GM23338 (cell line): Measurements from ENCODE around the gene TCF7L1. TPM values are rescaled to one million over a fixed set of nuclear protein-coding genes. Genes with fewer than 3 reads are reported as not detected.

ENCODE experiments used
- ATAC-seq: fragments of 200-7000 bp; cut with Tn5 transposase; 3 replicates; pipeline ENCODE4 v1.9.1; 2020
- DNase-seq: peaks from one replicate; pipeline ENCODE4 v3.0.0-alpha.2; 2015; ENCODE audit warnings: low spot score
- H2AFZ ChIP-seq: fragments of 200-600 bp; sonication (generic); 2 replicates; pipeline ENCODE4 v1.8.0; 2016; ENCODE audit warnings: antibody characterized with exemption, mild to moderate bottlenecking, moderate library complexity
- H3F3A ChIP-seq: fragments of 200-600 bp; sonication (generic); replicated peaks from 2 replicates; pipeline ENCODE4 v1.8.0; 2017; ENCODE audit warnings: antibody characterized with exemption, mixed run types, low read depth
- H3K27ac ChIP-seq: fragments of 200-600 bp; sonication (generic); 2 replicates; pipeline ENCODE4 v1.6.1; 2016; ENCODE audit warnings: low read depth
- H3K27me3 ChIP-seq: fragments of 200-600 bp; sonication (generic); 2 replicates; pipeline ENCODE4 v1.8.0; 2016; ENCODE audit warnings: mild to moderate bottlenecking, mixed run types, moderate library complexity; ENCODE audit not compliant: insufficient read depth
- H3K36me3 ChIP-seq: fragments of 200-600 bp; sonication (generic); 2 replicates; pipeline ENCODE4 v1.8.0; 2016; ENCODE audit warnings: mild to moderate bottlenecking; ENCODE audit not compliant: insufficient read depth
- H3K4me1 ChIP-seq: fragments of 200-600 bp; sonication (generic); 2 replicates; pipeline ENCODE4 v1.8.0; 2016; ENCODE audit warnings: mild to moderate bottlenecking, moderate library complexity; ENCODE audit not compliant: insufficient read depth
- H3K4me2 ChIP-seq: fragments of 200-600 bp; sonication (generic); 2 replicates; pipeline ENCODE4 v1.7.1; 2017; ENCODE audit warnings: mixed run types
- H3K4me3 ChIP-seq: fragments of 200-600 bp; sonication (generic); 2 replicates; pipeline ENCODE4 v1.6.1; 2016; ENCODE audit warnings: mixed run types
- H3K79me2 ChIP-seq: fragments of 200-600 bp; sonication (generic); replicated peaks from 2 replicates; pipeline ENCODE4 v1.8.0; 2017; ENCODE audit warnings: mild to moderate bottlenecking; ENCODE audit not compliant: insufficient read depth
- H3K9me2 ChIP-seq: fragments of 200-600 bp; sonication (generic); 2 replicates; pipeline ENCODE4 v1.8.0; 2017; ENCODE audit not compliant: insufficient read depth
- H4K20me1 ChIP-seq: fragments of 200-600 bp; sonication (generic); replicated peaks from 2 replicates; pipeline ENCODE4 v1.8.0; 2017; ENCODE audit warnings: mild to moderate bottlenecking; ENCODE audit not compliant: insufficient read depth
- H3K27ac Mint-ChIP-seq: 2 replicates; pipeline ENCODE4 v1.8.0; 2020; ENCODE audit warnings: inconsistent platforms, mild to moderate bottlenecking, moderate library complexity, mixed read lengths
- H3K27me3 Mint-ChIP-seq: 3 replicates; pipeline ENCODE4 v1.8.0; 2022; ENCODE audit warnings: low read depth, mild to moderate bottlenecking, moderate library complexity, mixed read lengths, inconsistent platforms; ENCODE audit not compliant: insufficient read depth, poor library complexity
- H3K36me3 Mint-ChIP-seq: 3 replicates; pipeline ENCODE4 v1.8.0; 2021; ENCODE audit warnings: low read depth, mild to moderate bottlenecking, inconsistent platforms, moderate library complexity, mixed read lengths
- H3K4me1 Mint-ChIP-seq: 3 replicates; pipeline ENCODE4 v1.8.0; 2020; ENCODE audit warnings: mild to moderate bottlenecking, inconsistent platforms, mixed read lengths
- H3K4me3 Mint-ChIP-seq: 3 replicates; pipeline ENCODE4 v1.8.0; 2021; ENCODE audit warnings: moderate library complexity, mild to moderate bottlenecking, inconsistent platforms, mixed read lengths
- H3K9me3 Mint-ChIP-seq: 3 replicates; pipeline ENCODE4 v1.8.0; 2020; ENCODE audit warnings: moderate library complexity, mild to moderate bottlenecking, inconsistent platforms, mixed read lengths
- CREB1 ChIP-seq: fragments of 250-450 bp; sonication (Bioruptor Pico); IDR thresholded peaks from 2 replicates; pipeline ENCODE4 v1.5.0; 2020; ENCODE audit warnings: low read depth, mild to moderate bottlenecking, moderate library complexity
- EZH2 ChIP-seq: fragments of 200-600 bp; sonication (generic); IDR thresholded peaks from one replicate; pipeline ENCODE4 v1.8.0; 2017; ENCODE audit warnings: antibody characterized with exemption, mild to moderate bottlenecking, low read depth; ENCODE audit not compliant: unreplicated experiment
- EZH2phosphoT487 ChIP-seq: fragments of 200-600 bp; sonication (generic); IDR thresholded peaks from one replicate; pipeline ENCODE4 v1.8.1; 2018; ENCODE audit warnings: antibody characterized with exemption; ENCODE audit not compliant: unreplicated experiment
- NANOG ChIP-seq: IDR thresholded peaks from 2 replicates; pipeline ENCODE4 v1.6.1; 2016; ENCODE audit warnings: antibody characterized with exemption, borderline replicate concordance
- ZNF114 ChIP-seq: fragments of 250-450 bp; sonication (Bioruptor Pico); IDR thresholded peaks from 2 replicates; pipeline ENCODE4 v1.5.0; 2020; ENCODE audit warnings: mild to moderate bottlenecking, moderate library complexity
- ZNF331 ChIP-seq: fragments of 250-450 bp; sonication (Bioruptor Pico); IDR thresholded peaks from 2 replicates; pipeline ENCODE4 v1.5.0; 2020; ENCODE audit warnings: low read depth, mild to moderate bottlenecking, moderate library complexity
- polyA plus RNA-seq: library from polyadenylated mRNA; unstranded; fragments of >200 nt; fragmentation: Nextera tagmentation; extraction: Ambion mirVana; gene quantifications from 2 replicates; pipeline ENCODE4 v1.2.1, GENCODE V29; 2016
- total RNA-seq: library from RNA; depleted of rRNA; stranded (reverse); fragments of >200 nt; shearing (Covaris generic); gene quantifications from 2 replicates; pipeline ENCODE4 v1.2.3, GENCODE V29; 2014
- TF ChIP-seq, protein P1 (sequence below), 2 experiments: fragments of 200-600 bp in 1 of 2; sonication (generic) in 1 of 2; conservative IDR thresholded peaks; 2 replicates each; pipeline versions ENCODE4 v1.5.1 to v1.6.1; 2016 to 2017; ENCODE audit warnings: antibody characterized with exemption in 2 of 2, low read depth in 2 of 2, mild to moderate bottlenecking in 2 of 2, moderate library complexity in 1 of 2
- TF ChIP-seq, protein P2 (sequence below): fragments of 250-450 bp; sonication (Bioruptor Pico); IDR thresholded peaks from 2 replicates; pipeline ENCODE4 v1.5.0; 2020; ENCODE audit warnings: mild to moderate bottlenecking, moderate library complexity

Gene TCF7L1
- total and polyA plus RNA-seq, 2 experiments from 2014 or later = 47.3 to 101 TPM

DNA sequence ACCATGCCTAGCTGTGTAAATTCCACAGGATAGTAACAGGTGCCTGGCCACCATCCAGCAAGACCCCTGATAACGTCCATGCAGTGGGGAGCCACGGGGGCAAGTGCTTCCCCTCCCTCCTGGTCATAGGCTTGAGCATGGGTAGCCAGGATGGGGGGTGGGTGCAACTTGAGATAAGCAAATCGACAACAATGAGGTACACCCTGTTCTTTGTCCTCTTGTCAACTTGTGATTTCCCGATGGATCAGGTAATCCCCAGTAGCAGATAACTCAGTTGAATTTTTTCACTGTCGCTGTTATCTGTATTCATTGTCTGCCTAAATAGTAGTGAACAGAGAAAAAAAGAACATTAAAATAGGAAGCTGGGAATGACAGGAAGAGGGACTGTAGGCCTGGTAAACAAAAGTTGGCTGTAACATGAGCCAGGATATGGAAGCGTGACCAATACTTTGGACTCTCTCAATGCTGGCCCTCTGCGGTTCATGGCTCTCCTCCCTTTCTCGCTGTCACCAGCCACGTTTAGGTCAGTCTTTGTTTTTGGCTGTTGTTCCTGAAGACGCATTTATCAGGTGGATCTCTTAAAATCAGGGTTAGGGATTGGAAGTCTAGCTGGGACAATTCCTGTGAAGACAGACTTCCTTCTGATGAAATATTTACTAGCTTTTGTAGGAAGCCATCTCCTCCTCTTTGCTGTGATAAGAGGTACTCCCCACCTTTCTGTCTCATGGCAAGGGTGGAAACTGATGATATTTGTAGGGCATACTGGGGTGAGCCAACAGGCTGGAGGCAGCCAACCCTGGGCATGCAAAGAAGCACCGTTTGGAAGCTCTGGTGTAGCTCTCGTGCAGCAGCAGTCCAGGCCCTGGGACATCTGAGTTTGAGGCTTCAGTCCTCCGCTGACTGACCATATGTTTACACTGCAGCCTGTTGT, 42.4 kb downstream of the TCF7L1 start:
- H3K4me3 ChIP-seq = no peak overlapping the region
- Mint-ChIP-seq H3K9me3 (no peaks in the 10 kb centered on the region; the same call in 2 of the 3 replicates), H3K27me3 (peaks cover 18% of the 10 kb centered on the region), H3K36me3 (peaks cover 40% of the 10 kb centered on the region), H3K4me3 (no peak overlapping the region; the same call in 2 of the 3 replicates), H3K27ac (no peak overlapping the region; the same call in 1 of the 2 replicates), H3K4me1 (peaks cover 90% of the 10 kb centered on the region)
- H4K20me1 ChIP-seq = peaks cover 73% of the 10 kb centered on the region
- H3K27me3 ChIP-seq = no peaks in the 10 kb centered on the region
- ATAC-seq (no peak), DNase-seq (no peak)
- peak overlapping the region; percentile 86 for H3K27ac ChIP-seq
- 0 out of 2 replicates have a peak, but pooled peaks cover 7% of the 10 kb centered on the region for H3K9me2 ChIP-seq
- no peak overlapping the region for H2AFZ ChIP-seq
- peaks cover 100% of the 10 kb centered on the region for H3K79me2 ChIP-seq
- peaks cover 20% of the 10 kb centered on the region; the same call in 1 of the 2 replicates for H3F3A ChIP-seq
- no peak for TF ChIP-seq ZNF114 (CRISPR knock-in tag)
- H3K4me2 ChIP-seq = peak overlapping the region; percentile 20
- H3K36me3 ChIP-seq = 0 out of 2 replicates have a peak, but pooled peaks cover 4% of the 10 kb centered on the region
- peaks cover 83% of the 10 kb centered on the region for H3K4me1 ChIP-seq

DNA sequence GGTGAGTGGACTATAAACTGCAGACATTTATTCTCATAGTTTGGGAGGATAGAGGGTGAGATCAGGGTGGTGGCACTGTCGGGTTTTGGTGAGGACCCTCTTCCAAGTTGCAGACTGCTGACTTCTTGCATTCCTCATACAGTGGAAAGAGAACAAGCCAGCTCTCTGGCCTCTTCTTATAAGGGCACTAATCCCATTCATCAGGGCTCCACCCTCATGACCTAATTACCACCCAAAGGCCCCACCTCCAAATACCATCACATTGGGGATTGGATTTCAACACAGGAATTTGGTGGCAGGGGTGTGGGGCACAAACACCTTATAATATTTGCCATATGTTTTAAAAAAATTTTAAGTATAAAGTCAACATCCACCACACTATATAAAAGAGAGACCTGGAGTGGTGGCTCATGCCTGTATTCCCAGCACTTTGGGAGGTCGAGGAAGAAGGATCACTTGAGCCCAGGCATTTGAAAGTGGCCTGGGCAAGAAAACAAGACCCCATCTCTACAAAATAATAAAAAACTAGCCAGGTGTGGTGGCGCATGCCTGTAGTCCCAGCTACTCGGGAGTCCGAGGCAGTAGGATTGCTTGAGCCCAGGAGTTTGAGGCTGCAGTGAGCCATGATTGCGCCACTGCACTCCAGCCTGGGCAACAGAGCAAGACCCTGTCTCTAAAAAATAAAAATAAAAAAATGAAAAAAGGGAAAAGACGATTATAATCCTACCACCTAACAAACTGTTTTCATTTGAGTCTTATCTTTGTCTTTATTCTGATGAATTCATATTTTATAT, 44.0 kb downstream of the TCF7L1 start:
- H2AFZ ChIP-seq = no peak overlapping the region
- H3K4me3 ChIP-seq = no peak overlapping the region
- no peaks in the 10 kb centered on the region for H3K9me2 ChIP-seq
- H3F3A ChIP-seq = peaks cover 21% of the 10 kb centered on the region; the same call in 1 of the 2 replicates
- H3K27me3 ChIP-seq = no peaks in the 10 kb centered on the region
- 0 out of 2 replicates have a peak, but pooled peaks cover 4% of the 10 kb centered on the region for H3K36me3 ChIP-seq
- Mint-ChIP-seq H3K36me3 (peaks cover 29% of the 10 kb centered on the region), H3K4me1 (peaks cover 92% of the 10 kb centered on the region), H3K27ac (0 out of 2 replicates have a peak overlapping the region, but pooled peaks have one; percentile 39), H3K27me3 (peaks cover 22% of the 10 kb centered on the region), H3K4me3 (no peak overlapping the region), H3K9me3 (no peaks in the 10 kb centered on the region; the same call in 2 of the 3 replicates)
- H3K4me1 ChIP-seq = peaks cover 94% of the 10 kb centered on the region
- DNase-seq (peak; percentile 51), ATAC-seq (no peak; the same call in 1 of the 3 replicates)
- peaks cover 73% of the 10 kb centered on the region for H4K20me1 ChIP-seq
- H3K79me2 ChIP-seq = peaks cover 100% of the 10 kb centered on the region
- peak overlapping the region; percentile 78 for H3K4me2 ChIP-seq
- peak overlapping the region; percentile 86 for H3K27ac ChIP-seq
- TF ChIP-seq EZH2 (no peak), EZH2phosphoT487 (no peak), CREB1 (CRISPR knock-in tag) (no peak), NANOG (no peak), ZNF114 (CRISPR knock-in tag) (no peak), ZNF331 (CRISPR knock-in tag) (no peak)
- TF ChIP-seq, protein P1, sequence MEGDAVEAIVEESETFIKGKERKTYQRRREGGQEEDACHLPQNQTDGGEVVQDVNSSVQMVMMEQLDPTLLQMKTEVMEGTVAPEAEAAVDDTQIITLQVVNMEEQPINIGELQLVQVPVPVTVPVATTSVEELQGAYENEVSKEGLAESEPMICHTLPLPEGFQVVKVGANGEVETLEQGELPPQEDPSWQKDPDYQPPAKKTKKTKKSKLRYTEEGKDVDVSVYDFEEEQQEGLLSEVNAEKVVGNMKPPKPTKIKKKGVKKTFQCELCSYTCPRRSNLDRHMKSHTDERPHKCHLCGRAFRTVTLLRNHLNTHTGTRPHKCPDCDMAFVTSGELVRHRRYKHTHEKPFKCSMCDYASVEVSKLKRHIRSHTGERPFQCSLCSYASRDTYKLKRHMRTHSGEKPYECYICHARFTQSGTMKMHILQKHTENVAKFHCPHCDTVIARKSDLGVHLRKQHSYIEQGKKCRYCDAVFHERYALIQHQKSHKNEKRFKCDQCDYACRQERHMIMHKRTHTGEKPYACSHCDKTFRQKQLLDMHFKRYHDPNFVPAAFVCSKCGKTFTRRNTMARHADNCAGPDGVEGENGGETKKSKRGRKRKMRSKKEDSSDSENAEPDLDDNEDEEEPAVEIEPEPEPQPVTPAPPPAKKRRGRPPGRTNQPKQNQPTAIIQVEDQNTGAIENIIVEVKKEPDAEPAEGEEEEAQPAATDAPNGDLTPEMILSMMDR (conservative IDR thresholded peaks at IDR 0.05; ENCODE audit: low read depth in 2 of 2) = no peak
- TF ChIP-seq, protein P2, sequence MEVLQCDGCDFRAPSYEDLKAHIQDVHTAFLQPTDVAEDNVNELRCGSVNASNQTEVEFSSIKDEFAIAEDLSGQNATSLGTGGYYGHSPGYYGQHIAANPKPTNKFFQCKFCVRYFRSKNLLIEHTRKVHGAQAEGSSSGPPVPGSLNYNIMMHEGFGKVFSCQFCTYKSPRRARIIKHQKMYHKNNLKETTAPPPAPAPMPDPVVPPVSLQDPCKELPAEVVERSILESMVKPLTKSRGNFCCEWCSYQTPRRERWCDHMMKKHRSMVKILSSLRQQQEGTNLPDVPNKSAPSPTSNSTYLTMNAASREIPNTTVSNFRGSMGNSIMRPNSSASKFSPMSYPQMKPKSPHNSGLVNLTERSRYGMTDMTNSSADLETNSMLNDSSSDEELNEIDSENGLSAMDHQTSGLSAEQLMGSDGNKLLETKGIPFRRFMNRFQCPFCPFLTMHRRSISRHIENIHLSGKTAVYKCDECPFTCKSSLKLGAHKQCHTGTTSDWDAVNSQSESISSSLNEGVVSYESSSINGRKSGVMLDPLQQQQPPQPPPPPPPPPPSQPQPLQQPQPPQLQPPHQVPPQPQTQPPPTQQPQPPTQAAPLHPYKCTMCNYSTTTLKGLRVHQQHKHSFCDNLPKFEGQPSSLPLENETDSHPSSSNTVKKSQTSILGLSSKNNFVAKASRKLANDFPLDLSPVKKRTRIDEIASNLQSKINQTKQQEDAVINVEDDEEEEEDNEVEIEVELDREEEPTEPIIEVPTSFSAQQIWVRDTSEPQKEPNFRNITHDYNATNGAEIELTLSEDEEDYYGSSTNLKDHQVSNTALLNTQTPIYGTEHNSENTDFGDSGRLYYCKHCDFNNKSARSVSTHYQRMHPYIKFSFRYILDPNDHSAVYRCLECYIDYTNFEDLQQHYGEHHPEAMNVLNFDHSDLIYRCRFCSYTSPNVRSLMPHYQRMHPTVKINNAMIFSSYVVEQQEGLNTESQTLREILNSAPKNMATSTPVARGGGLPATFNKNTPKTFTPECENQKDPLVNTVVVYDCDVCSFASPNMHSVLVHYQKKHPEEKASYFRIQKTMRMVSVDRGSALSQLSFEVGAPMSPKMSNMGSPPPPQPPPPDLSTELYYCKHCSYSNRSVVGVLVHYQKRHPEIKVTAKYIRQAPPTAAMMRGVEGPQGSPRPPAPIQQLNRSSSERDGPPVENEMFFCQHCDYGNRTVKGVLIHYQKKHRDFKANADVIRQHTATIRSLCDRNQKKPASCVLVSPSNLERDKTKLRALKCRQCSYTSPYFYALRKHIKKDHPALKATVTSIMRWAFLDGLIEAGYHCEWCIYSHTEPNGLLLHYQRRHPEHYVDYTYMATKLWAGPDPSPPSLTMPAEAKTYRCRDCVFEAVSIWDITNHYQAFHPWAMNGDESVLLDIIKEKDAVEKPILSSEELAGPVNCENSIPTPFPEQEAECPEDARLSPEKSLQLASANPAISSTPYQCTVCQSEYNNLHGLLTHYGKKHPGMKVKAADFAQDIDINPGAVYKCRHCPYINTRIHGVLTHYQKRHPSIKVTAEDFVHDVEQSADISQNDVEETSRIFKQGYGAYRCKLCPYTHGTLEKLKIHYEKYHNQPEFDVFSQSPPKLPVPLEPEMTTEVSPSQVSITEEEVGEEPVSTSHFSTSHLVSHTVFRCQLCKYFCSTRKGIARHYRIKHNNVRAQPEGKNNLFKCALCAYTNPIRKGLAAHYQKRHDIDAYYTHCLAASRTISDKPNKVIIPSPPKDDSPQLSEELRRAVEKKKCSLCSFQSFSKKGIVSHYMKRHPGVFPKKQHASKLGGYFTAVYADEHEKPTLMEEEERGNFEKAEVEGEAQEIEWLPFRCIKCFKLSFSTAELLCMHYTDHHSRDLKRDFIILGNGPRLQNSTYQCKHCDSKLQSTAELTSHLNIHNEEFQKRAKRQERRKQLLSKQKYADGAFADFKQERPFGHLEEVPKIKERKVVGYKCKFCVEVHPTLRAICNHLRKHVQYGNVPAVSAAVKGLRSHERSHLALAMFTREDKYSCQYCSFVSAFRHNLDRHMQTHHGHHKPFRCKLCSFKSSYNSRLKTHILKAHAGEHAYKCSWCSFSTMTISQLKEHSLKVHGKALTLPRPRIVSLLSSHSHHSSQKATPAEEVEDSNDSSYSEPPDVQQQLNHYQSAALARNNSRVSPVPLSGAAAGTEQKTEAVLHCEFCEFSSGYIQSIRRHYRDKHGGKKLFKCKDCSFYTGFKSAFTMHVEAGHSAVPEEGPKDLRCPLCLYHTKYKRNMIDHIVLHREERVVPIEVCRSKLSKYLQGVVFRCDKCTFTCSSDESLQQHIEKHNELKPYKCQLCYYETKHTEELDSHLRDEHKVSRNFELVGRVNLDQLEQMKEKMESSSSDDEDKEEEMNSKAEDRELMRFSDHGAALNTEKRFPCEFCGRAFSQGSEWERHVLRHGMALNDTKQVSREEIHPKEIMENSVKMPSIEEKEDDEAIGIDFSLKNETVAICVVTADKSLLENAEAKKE (CRISPR knock-in tag) = no peak
